Measurements from ENCODE around the gene SLC12A9.

DNA sequence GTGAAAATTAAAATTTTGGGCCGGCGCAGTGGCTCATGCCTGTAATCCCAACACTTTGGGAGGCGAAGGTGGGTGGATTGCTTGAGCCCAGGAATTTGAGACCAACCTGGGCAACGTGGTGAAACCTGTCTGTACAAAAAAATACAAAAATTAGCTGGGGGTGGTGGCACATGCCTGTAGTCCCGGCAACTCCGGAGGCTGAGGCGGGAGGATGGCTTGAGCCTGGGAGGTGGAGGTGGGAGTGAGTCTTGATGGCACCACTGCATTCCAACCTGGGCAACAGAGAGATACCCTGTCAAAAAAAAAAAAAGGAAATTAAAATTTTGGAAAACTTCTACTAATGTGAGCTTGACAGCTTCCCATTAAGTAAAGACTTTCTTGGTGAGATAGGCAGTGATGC, 25.5 kb downstream of the SLC12A9 start:
- TF ChIP-seq EZH2 (IDR thresholded peaks at IDR 0.05; ENCODE audit: borderline replicate concordance, low read length) = no peak
- TF ChIP-seq, protein P1, sequence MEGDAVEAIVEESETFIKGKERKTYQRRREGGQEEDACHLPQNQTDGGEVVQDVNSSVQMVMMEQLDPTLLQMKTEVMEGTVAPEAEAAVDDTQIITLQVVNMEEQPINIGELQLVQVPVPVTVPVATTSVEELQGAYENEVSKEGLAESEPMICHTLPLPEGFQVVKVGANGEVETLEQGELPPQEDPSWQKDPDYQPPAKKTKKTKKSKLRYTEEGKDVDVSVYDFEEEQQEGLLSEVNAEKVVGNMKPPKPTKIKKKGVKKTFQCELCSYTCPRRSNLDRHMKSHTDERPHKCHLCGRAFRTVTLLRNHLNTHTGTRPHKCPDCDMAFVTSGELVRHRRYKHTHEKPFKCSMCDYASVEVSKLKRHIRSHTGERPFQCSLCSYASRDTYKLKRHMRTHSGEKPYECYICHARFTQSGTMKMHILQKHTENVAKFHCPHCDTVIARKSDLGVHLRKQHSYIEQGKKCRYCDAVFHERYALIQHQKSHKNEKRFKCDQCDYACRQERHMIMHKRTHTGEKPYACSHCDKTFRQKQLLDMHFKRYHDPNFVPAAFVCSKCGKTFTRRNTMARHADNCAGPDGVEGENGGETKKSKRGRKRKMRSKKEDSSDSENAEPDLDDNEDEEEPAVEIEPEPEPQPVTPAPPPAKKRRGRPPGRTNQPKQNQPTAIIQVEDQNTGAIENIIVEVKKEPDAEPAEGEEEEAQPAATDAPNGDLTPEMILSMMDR (IDR thresholded peaks at IDR 0.05; ENCODE audit: low read length) = no peak
